ENCODE data around the gene SLC16A3.

Gene SLC16A3

GRCh38 chr17:82229698-82230608, 1.1 kb downstream of the SLC16A3 start:
- Histone ChIP-seq H3K27me3 (peaks cover 12% of the 10 kb centered on the region), H3K4me3 (ENCODE audit: low read depth, low read length) (no peak overlapping the region), H3K36me3 (no peaks in the 10 kb centered on the region), H3K9me3 (no peaks in the 10 kb centered on the region), H3K4me1 (peaks cover 8% of the 10 kb centered on the region)
- no peak for TF ChIP-seq CTCF (IDR thresholded peaks at IDR 0.05; ENCODE audit: low read depth, low read length)
- peak; percentile 18 for DNase-seq

- Histone ChIP-seq H3K4me1 (peaks cover 8% of the 10 kb centered on the region), H3K36me3 (no peaks in the 10 kb centered on the region), H3K9me3 (no peaks in the 10 kb centered on the region), H3K4me3 (ENCODE audit: low read depth, low read length) (no peak overlapping the region), H3K27me3 (peaks cover 12% of the 10 kb centered on the region)
- peak; percentile 18 for DNase-seq
- TF ChIP-seq CTCF (IDR thresholded peaks at IDR 0.05; ENCODE audit: low read depth, low read length), result no peak
Observed at GRCh38 chr17:82230609-82231311, 1.9 kb downstream of the SLC16A3 start.

GRCh38 chr17:82231312-82231561, 2.4 kb downstream of the SLC16A3 start:
- H3K4me1 ChIP-seq, result peaks cover 13% of the 10 kb centered on the region
- TF ChIP-seq CTCF (IDR thresholded peaks at IDR 0.05; ENCODE audit: low read depth, low read length), result no peak
- H3K4me3 ChIP-seq (ENCODE audit: low read depth, low read length), result no peak overlapping the region
- H3K27me3 ChIP-seq, result peaks cover 12% of the 10 kb centered on the region
- DNase-seq, result no peak
- H3K36me3 ChIP-seq, result no peaks in the 10 kb centered on the region
- no peaks in the 10 kb centered on the region for H3K9me3 ChIP-seq

GRCh38 chr17:82231562-82232321, 2.9 kb downstream of the SLC16A3 start:
- DNase-seq, result peak; percentile 30
- H3K36me3 ChIP-seq, result no peaks in the 10 kb centered on the region; the same call in 1 of the 2 replicates
- no peak for TF ChIP-seq CTCF (IDR thresholded peaks at IDR 0.05; ENCODE audit: low read depth, low read length)
- peaks cover 17% of the 10 kb centered on the region for H3K4me1 ChIP-seq
- H3K27me3 ChIP-seq, result peaks cover 12% of the 10 kb centered on the region
- no peaks in the 10 kb centered on the region for H3K9me3 ChIP-seq
- no peak overlapping the region for H3K4me3 ChIP-seq (ENCODE audit: low read depth, low read length)

- Histone ChIP-seq H3K9me3 (no peaks in the 10 kb centered on the region), H3K27me3 (peaks cover 12% of the 10 kb centered on the region), H3K36me3 (no peaks in the 10 kb centered on the region; the same call in 1 of the 2 replicates), H3K4me1 (peaks cover 18% of the 10 kb centered on the region), H3K4me3 (ENCODE audit: low read depth, low read length) (no peak overlapping the region)
- DNase-seq, result no peak
- no peak for TF ChIP-seq CTCF (IDR thresholded peaks at IDR 0.05; ENCODE audit: low read depth, low read length)
Observed at GRCh38 chr17:82232322-82232820, 3.5 kb downstream of the SLC16A3 start.
